OCI-LY3 (cell line): ENCODE results near the gene PLXNB3.
A peak's percentile ranks its signal among the peaks of the same experiment; 100 is the strongest.

Experiments used
- H2AFZ ChIP-seq: fragments of 200-600, 300-600 bp; shearing (Covaris generic); 2 replicates; pipeline ENCODE4 v1.6.0; 2014; ENCODE audit warnings: antibody characterized with exemption, low read depth, low read length
- H3K27ac ChIP-seq: fragments of 200-600, 300-600 bp; sonication (generic); 2 replicates; pipeline ENCODE4 v1.5.1; 2014; ENCODE audit warnings: mild to moderate bottlenecking, low read length, moderate library complexity, mixed read lengths
- H3K27me3 ChIP-seq: fragments of 200-600, 300-600 bp; sonication (generic); 2 replicates; pipeline ENCODE4 v1.6.1; 2014; ENCODE audit warnings: low read depth, low read length, mixed read lengths
- H3K36me3 ChIP-seq: fragments of 200-600, 300-600 bp; sonication (generic); replicated peaks from 2 replicates; pipeline ENCODE3; 2014; ENCODE audit warnings: low read depth, low read length, mixed read lengths
- H3K4me1 ChIP-seq: fragments of 300-600, 200-600 bp; sonication (generic); 2 replicates; pipeline ENCODE4 v1.6.1; 2014; ENCODE audit warnings: low read length, mixed read lengths
- H3K4me2 ChIP-seq: fragments of 200-600, 300-600 bp; sonication (generic); 2 replicates; pipeline ENCODE4 v1.6.1; 2014; ENCODE audit warnings: low read length, mixed read lengths
- H3K4me3 ChIP-seq: fragments of 300-600, 200-600 bp; sonication (generic); 2 replicates; pipeline ENCODE4 v1.5.1; 2014; ENCODE audit warnings: antibody characterized with exemption, mild to moderate bottlenecking, low read length, moderate library complexity
- H3K79me2 ChIP-seq: fragments of 300-600, 200-600 bp; shearing (Covaris generic); 2 replicates; pipeline ENCODE4 v1.6.1; 2014; ENCODE audit warnings: mild to moderate bottlenecking, low read length, mixed read lengths
- H3K9ac ChIP-seq: fragments of 300-600, 200-600 bp; shearing (Covaris generic); 2 replicates; pipeline ENCODE4 v1.6.0; 2014; ENCODE audit warnings: mild to moderate bottlenecking, low read length, moderate library complexity
- H3K9me3 ChIP-seq: fragments of 200-600, 300-600 bp; shearing (Covaris generic); 2 replicates; pipeline ENCODE4 v1.6.1; 2014; ENCODE audit warnings: low read length, mixed read lengths; ENCODE audit not compliant: insufficient read depth
- H4K20me1 ChIP-seq: fragments of 200-600, 300-600 bp; sonication (generic); 2 replicates; pipeline ENCODE4 v1.6.1; 2016; ENCODE audit warnings: low read length, mixed read lengths; ENCODE audit not compliant: insufficient read depth
- EZH2phosphoT487 ChIP-seq: fragments of 200-600 bp; shearing (Covaris generic); IDR thresholded peaks from 2 replicates; pipeline ENCODE4 v1.6.1; 2018; ENCODE audit warnings: antibody characterized with exemption, mixed run types, low read depth
- TF ChIP-seq, protein P1 (sequence below): fragments of 200-600, 300-600 bp; sonication (generic); IDR thresholded peaks from 2 replicates; pipeline ENCODE4 v1.5.1; 2014; ENCODE audit warnings: antibody characterized with exemption, low read length, low read depth

PLXNB3 gene

DNA sequence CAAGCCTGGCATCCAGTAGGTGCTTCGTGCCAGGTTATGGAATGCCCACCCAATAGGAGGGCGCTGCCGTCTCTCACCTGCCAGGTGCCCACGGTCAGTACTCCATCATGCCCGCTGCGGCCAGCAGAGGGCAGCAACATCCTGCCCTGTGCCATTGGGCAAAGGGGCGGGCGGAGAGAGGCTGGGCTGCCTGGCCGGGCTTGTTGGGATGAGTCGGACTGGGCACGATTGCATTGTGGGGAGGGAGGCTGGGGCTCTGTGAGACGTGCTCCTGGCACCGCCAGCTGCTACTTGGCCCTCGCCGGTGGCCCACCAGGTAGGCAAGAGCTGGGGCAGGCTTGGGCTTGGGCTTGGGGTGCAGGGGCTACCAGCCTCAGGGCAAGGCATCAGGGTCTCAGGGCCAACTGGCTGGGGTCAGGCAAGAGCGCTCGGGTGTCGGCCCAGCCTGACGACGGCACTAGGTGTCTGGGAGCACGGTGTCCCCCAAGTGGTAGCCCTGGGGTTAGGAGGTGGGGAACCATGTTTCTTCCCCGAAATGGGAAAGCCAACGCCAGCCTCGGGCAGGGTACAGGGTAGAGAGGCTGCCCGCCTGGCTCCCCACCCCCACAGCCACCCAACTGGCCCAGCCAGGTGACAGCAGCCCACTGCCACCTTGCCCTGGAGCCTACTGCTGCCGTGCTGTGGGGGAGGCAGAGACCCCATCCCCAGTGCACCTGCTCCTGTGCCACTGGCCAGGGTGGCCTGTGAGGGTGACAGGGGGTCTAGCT, at the start of gene PLXNB3:
TSS of gene PLXNB3 (plus strand) at position 261 of the 767 bp plus-strand sequence. CDS start 1,287 bp downstream, outside the sequence.
- Histone ChIP-seq H3K9me3 (no peaks in the 10 kb centered on the region), H3K4me3 (peak within 1 kb of the TSS; percentile 70), H3K27ac (no peak within 1 kb of the TSS), H3K27me3 (no peaks in the 10 kb centered on the region), H3K36me3 (no peaks in the 10 kb centered on the region), H3K4me2 (peak within 1 kb of the TSS; percentile 77), H3K4me1 (peaks cover 13% of the 10 kb centered on the region; the same call in 1 of the 2 replicates), H2AFZ (no peak within 1 kb of the TSS), H4K20me1 (no peaks in the 10 kb centered on the region), H3K79me2 (no peaks in the 10 kb centered on the region), H3K9ac (peak within 1 kb of the TSS; percentile 20; the same call in 1 of the 2 replicates)
- TF ChIP-seq, protein P1, sequence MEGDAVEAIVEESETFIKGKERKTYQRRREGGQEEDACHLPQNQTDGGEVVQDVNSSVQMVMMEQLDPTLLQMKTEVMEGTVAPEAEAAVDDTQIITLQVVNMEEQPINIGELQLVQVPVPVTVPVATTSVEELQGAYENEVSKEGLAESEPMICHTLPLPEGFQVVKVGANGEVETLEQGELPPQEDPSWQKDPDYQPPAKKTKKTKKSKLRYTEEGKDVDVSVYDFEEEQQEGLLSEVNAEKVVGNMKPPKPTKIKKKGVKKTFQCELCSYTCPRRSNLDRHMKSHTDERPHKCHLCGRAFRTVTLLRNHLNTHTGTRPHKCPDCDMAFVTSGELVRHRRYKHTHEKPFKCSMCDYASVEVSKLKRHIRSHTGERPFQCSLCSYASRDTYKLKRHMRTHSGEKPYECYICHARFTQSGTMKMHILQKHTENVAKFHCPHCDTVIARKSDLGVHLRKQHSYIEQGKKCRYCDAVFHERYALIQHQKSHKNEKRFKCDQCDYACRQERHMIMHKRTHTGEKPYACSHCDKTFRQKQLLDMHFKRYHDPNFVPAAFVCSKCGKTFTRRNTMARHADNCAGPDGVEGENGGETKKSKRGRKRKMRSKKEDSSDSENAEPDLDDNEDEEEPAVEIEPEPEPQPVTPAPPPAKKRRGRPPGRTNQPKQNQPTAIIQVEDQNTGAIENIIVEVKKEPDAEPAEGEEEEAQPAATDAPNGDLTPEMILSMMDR: peak; percentile 82
- no peak for TF ChIP-seq EZH2phosphoT487

DNA sequence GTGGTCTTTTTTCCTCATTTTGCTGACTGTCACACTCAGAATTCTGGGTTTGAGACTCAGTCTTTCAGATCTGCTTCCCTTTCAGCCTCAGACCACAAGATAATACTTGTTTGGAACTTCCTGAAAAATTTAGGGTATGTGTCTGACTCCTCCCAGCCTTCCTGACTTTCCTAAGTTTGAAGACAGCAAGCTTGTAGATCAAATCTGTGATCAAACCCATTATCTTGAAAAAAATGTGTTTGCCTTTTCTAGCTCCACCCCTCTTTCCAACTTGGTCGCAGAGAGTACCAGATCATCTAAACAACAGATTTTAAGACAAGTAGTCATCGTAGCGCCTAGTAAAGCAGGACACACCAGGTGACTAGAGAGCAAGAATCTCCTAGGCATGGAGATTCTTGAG, 49.8 kb upstream of the PLXNB3 start:
- Histone ChIP-seq H3K27ac (no peak overlapping the region), H3K79me2 (no peaks in the 10 kb centered on the region), H4K20me1 (no peaks in the 10 kb centered on the region), H2AFZ (no peak overlapping the region), H3K4me2 (no peak overlapping the region), H3K27me3 (no peaks in the 10 kb centered on the region), H3K4me1 (no peaks in the 10 kb centered on the region), H3K9ac (no peak overlapping the region), H3K9me3 (no peaks in the 10 kb centered on the region), H3K4me3 (no peak overlapping the region), H3K36me3 (peaks cover 27% of the 10 kb centered on the region)
- TF ChIP-seq EZH2phosphoT487: no peak
- TF ChIP-seq, protein P1: no peak

DNA sequence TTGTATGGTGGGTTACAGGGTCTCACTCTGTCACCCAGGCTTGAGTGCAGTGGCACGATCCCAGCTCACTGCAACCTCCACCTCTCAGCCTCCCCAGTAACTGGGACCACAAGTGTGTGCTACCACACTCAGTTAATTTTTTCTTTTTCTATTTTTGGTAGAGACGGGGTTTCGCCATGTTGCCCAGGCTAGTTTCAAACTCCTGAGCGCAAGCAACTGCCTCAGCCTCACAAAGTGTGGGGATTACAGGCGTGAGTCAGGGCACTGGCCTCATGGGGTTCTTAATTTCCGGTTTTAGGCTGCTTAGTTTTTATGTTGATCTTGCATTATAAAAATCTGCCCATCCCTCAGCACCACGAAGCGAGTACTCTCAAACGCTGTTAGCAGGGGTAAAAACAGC, 46.6 kb upstream of the PLXNB3 start:
- Histone ChIP-seq H3K4me1 (peaks cover 3% of the 10 kb centered on the region), H3K27me3 (no peaks in the 10 kb centered on the region), H3K9me3 (no peaks in the 10 kb centered on the region), H3K4me2 (no peak overlapping the region), H3K4me3 (no peak overlapping the region), H3K9ac (no peak overlapping the region), H3K36me3 (peaks cover 46% of the 10 kb centered on the region), H4K20me1 (0 out of 2 replicates have a peak, but pooled peaks cover 6% of the 10 kb centered on the region), H2AFZ (no peak overlapping the region), H3K79me2 (peaks cover 12% of the 10 kb centered on the region), H3K27ac (no peak overlapping the region)
- TF ChIP-seq, protein P1: no peak
- no peak for TF ChIP-seq EZH2phosphoT487

DNA sequence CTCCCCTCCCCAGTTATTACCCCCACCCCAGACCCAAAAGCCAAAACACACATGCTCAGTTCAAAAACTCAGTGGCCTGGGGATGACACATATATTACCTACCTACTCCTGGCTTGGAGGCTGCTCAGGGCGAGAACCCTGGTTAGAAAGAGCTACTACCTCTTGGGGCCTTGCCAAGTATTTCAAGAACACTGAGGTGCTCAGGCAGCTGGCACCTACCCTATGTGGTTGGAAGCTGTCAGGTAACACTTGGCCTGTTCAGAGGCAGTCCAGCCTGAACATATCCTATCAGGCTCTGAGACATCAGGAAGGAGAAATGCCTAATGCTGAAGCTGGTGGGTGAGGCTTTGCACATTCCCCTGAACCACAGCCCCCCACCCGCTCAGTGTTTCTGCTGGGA, 44.8 kb upstream of the PLXNB3 start:
- H3K27me3 ChIP-seq: no peaks in the 10 kb centered on the region
- H3K79me2 ChIP-seq: peaks cover 27% of the 10 kb centered on the region
- H3K36me3 ChIP-seq: peaks cover 47% of the 10 kb centered on the region

More for the DNA sequence above, 44.8 kb upstream of the PLXNB3 start:
- H2AFZ ChIP-seq: no peak overlapping the region
- H3K27ac ChIP-seq: no peak overlapping the region
- H3K9ac ChIP-seq: no peak overlapping the region
- no peak overlapping the region for H3K4me2 ChIP-seq
- H3K4me1 ChIP-seq: peaks cover 8% of the 10 kb centered on the region
- TF ChIP-seq, protein P1: no peak
- no peak for TF ChIP-seq EZH2phosphoT487
- H3K4me3 ChIP-seq: no peak overlapping the region
- H3K9me3 ChIP-seq: no peaks in the 10 kb centered on the region
- H4K20me1 ChIP-seq: peaks cover 13% of the 10 kb centered on the region
